DOHH2 (cell line): ENCODE data around the gene THYN1.

Source experiments
- CTCF ChIP-seq: fragments of 200-600 bp; sonication (generic); IDR thresholded peaks from one replicate; pipeline ENCODE4 v1.5.1; 2014; ENCODE audit warnings: antibody characterized with exemption, mild to moderate bottlenecking, low read depth, low read length; ENCODE audit not compliant: poor library complexity, severe bottlenecking
- EZH2phosphoT487 ChIP-seq: fragments of 200-600 bp; sonication (generic); IDR thresholded peaks from 2 replicates; pipeline ENCODE4 v1.6.1; 2017; ENCODE audit warnings: borderline replicate concordance, mild to moderate bottlenecking, antibody characterized with exemption, low read length, moderate library complexity, mixed read lengths

GRCh38 chr11:134207538-134208239 lies 45.5 kb downstream of the THYN1 start:
- TF ChIP-seq CTCF (peak; percentile 67), EZH2phosphoT487 (no peak)
